GM21360 (cell line): Measurements from ENCODE around the gene PTPRN2.

Source experiments
- ATAC-seq: cut with Tn5 transposase; IDR thresholded peaks from one replicate; pipeline ENCODE4 v1.9.1; 2021; ENCODE audit warnings: mild to moderate bottlenecking, moderate library complexity; ENCODE audit not compliant: unreplicated experiment

PTPRN2 gene

GRCh38 chr7:157539521-157539920 is 1048.1 kb downstream of the PTPRN2 start:
- no peak for ATAC-seq

- ATAC-seq: no peak
Observed at GRCh38 chr7:157538735-157539134, 1048.9 kb downstream of the PTPRN2 start.

GRCh38 chr7:157538321-157538720 is 1049.3 kb downstream of the PTPRN2 start:
- no peak for ATAC-seq

GRCh38 chr7:157537056-157537455 is 1050.6 kb downstream of the PTPRN2 start:
- no peak for ATAC-seq

- ATAC-seq: no peak
Observed at GRCh38 chr7:157532068-157532467, 1055.6 kb downstream of the PTPRN2 start.

- no peak for ATAC-seq
Observed at GRCh38 chr7:157529768-157530560, 1057.7 kb downstream of the PTPRN2 start.

- no peak for ATAC-seq
Observed at GRCh38 chr7:157528785-157529341, 1058.8 kb downstream of the PTPRN2 start.

GRCh38 chr7:157527686-157528085 is 1059.9 kb downstream of the PTPRN2 start:
- ATAC-seq: no peak

GRCh38 chr7:157526913-157527634 is 1060.5 kb downstream of the PTPRN2 start:
- no peak for ATAC-seq

GRCh38 chr7:157526005-157526912 is 1061.4 kb downstream of the PTPRN2 start:
- ATAC-seq: no peak

- no peak for ATAC-seq
Observed at GRCh38 chr7:157525491-157525915, 1062.1 kb downstream of the PTPRN2 start.

GRCh38 chr7:157524731-157525130 is 1062.9 kb downstream of the PTPRN2 start:
- ATAC-seq: no peak

GRCh38 chr7:157523766-157524421 is 1063.7 kb downstream of the PTPRN2 start:
- no peak for ATAC-seq

GRCh38 chr7:157523371-157523765 is 1064.3 kb downstream of the PTPRN2 start:
- no peak for ATAC-seq

GRCh38 chr7:157522954-157523353 is 1064.7 kb downstream of the PTPRN2 start:
- no peak for ATAC-seq

- no peak for ATAC-seq
Observed at GRCh38 chr7:157522189-157522588, 1065.4 kb downstream of the PTPRN2 start.

GRCh38 chr7:157521752-157522151 is 1065.9 kb downstream of the PTPRN2 start:
- no peak for ATAC-seq

- ATAC-seq: no peak
Observed at GRCh38 chr7:157521061-157521731, 1066.4 kb downstream of the PTPRN2 start.

- peak; percentile 93 for ATAC-seq
Observed at GRCh38 chr7:157520249-157520648, 1067.4 kb downstream of the PTPRN2 start.

- ATAC-seq: no peak
Observed at GRCh38 chr7:157519798-157520244, 1067.8 kb downstream of the PTPRN2 start.
